Ovary (tissue), 9 donors: ENCODE results near the gene URM1. TPM values are rescaled to one million over a fixed set of nuclear protein-coding genes. Genes with fewer than 3 reads are reported as not detected.
"Not testable (repeated sequence)": the region's sequence is repeated elsewhere in the genome, so short reads cannot be mapped to it uniquely, and the experiment has no call there.

Experiments
- DNase-seq, 5 donors: peaks; one replicate each; pipeline ENCODE4 v3.0.0-alpha.2; 2019 to 2020
- H3K27ac ChIP-seq, 2 donors: fragments of 200-600 bp; one replicate each; pipeline versions ENCODE4 v1.5.1 to v1.8.0; 2019 to 2022
- H3K27me3 ChIP-seq: fragments of 200-600 bp; one replicate; pipeline ENCODE4 v1.8.0; 2022
- H3K36me3 ChIP-seq: fragments of 200-600 bp; sonication (generic); one replicate; pipeline ENCODE4 v1.5.1; 2019
- H3K4me1 ChIP-seq: one replicate; pipeline ENCODE4 v1.8.1; 2013; ENCODE audit warnings: mild to moderate bottlenecking, moderate library complexity; ENCODE audit not compliant: insufficient read depth
- H3K4me3 ChIP-seq: fragments of 200-600 bp; sonication (generic); one replicate; pipeline ENCODE4 v1.5.1; 2017
- H3K9me3 ChIP-seq, 2 donors: fragments of 200-600 bp in 1 of 2; sonication (generic) in 1 of 2; one replicate each; pipeline versions ENCODE4 v1.5.1 to v1.8.1; 2013 to 2019; ENCODE audit warnings: mild to moderate bottlenecking in 1 of 2, moderate library complexity in 1 of 2
- CTCF ChIP-seq, 3 donors: fragments of 450-650 bp in 2 of 3; fragments of 200-600 bp in 1 of 3; IDR thresholded peaks; one replicate each; pipeline versions ENCODE4 v1.5.1 to v1.8.0; 2016 to 2022; ENCODE audit warnings: antibody characterized with exemption in 3 of 3, mild to moderate bottlenecking in 1 of 3
- EP300 ChIP-seq: sonication (generic); formaldehyde crosslinking; IDR thresholded peaks from one replicate; pipeline ENCODE4 v1.6.1; 2017; ENCODE audit warnings: antibody characterized with exemption
- POLR2A ChIP-seq: fragments of 450-650 bp; IDR thresholded peaks from one replicate; pipeline ENCODE4 v1.6.1; 2017; ENCODE audit warnings: antibody characterized with exemption, mild to moderate bottlenecking, moderate library complexity
- WGBS, 3 donors: extraction: QIAGEN DNeasy Blood & Tissue Kit in 1 of 3; methylation state at CpG; one replicate each; pipeline versions ENCODE4 v1.1.5 to v1.1.7; 2013 to 2017; 5-methylcytosine and 5-hydroxymethylcytosine counted together
- intact Hi-C, 4 donors: fragments of 100-400 bp; cut with DNase I; formaldehyde crosslinking; loops; one replicate each; pipeline versions ENCODE4 v1.11.0 to v1.15.1; 2022 to 2023
- polyA plus RNA-seq, 2 donors: library from polyadenylated mRNA; stranded (reverse); fragments of 200-250 nt in 1 of 2; fragments of 350-450 nt in 1 of 2; fragmentation: Illumina TruSeq in 1 of 2; extraction: RNeasy Lipid Tissue Mini Kit (QIAGEN cat#74804) in 1 of 2; gene quantifications; one replicate each; pipeline ENCODE4 v1.2.3, GENCODE V29; 2013 to 2014
- total RNA-seq, 7 donors: library from RNA; depleted of rRNA in 2 of 7; stranded (reverse); fragments of >200 nt in 2 of 7; fragmentation: NEBNext Ultra II Directional in 3 of 7; extraction: Animal tissue kit (Norgen Biotek cat#: 25700) in 3 of 7; gene quantifications; one replicate each; pipeline versions ENCODE4 v1.1.0 to v1.2.4, GENCODE V29; 2016 to 2023
- donor health status: DM: no; HTN: no; CAD: no; lungs with moderate emphysema.
- donor health status: DM: no; HTN: no; CAD: no.
- donor health status: Bipolar disorder and iron deficiency.
- donor health status: DM: yes; HTN: yes; CAD: no.
- donor health status: DM: no; HTN: no; CAD: no.
- donor health status: DM: yes; HTN: yes; CAD: no.

Gene URM1
- total and polyA plus RNA-seq, 9 donors, result 20.5 to 51.4 (median 36.0) TPM

GRCh38 chr9:128420651-128421481, 49.7 kb downstream of the URM1 start, which contains the start of gene CERCAM:
TSS of gene CERCAM (plus strand) at chr9:128420857. CDS start at chr9:128420878, 21 bp downstream.
- intact Hi-C loops, result no loop called here
- WGBS, 3 donors, result 0 to 1% (median 1%) methylated on average over 23 to 59 of the region's 59 CpGs
- TF ChIP-seq POLR2A (no peak), EP300 (no peak), CTCF (IDR thresholded peaks at IDR 0.05) (no peak)
- H3K4me3 ChIP-seq, result peak within 1 kb of the TSS; percentile 98
- no peaks in the 10 kb centered on the region for H3K9me3 ChIP-seq
- peak within 1 kb of the TSS; percentile 53 to 82 for H3K27ac ChIP-seq
- H3K4me1 ChIP-seq, result peaks cover 10% of the 10 kb centered on the region
- H3K36me3 ChIP-seq, result no peaks in the 10 kb centered on the region
- H3K27me3 ChIP-seq, result no peaks in the 10 kb centered on the region
- peak; percentile 65 to 80 (median 76) for DNase-seq

GRCh38 chr9:128421482-128421996, 50.4 kb downstream of the URM1 start:
- intact Hi-C loops, result no loop called here
- 8 to 20% (median 17%) methylated on average over 11 of the region's 11 CpGs for WGBS, 3 donors
- Histone ChIP-seq H3K9me3 (no peaks in the 10 kb centered on the region), H3K4me1 (peaks cover 10% of the 10 kb centered on the region), H3K27me3 (no peaks in the 10 kb centered on the region), H3K36me3 (no peaks in the 10 kb centered on the region), H3K27ac (no peak overlapping the region), H3K4me3 (peak overlapping the region; percentile 98)
- TF ChIP-seq EP300 (no peak), POLR2A (no peak), CTCF (IDR thresholded peaks at IDR 0.05) (no peak)
- DNase-seq, result peak in 2 of 5 donors; percentile 47 to 52

GRCh38 chr9:128422022-128422782, 51.0 kb downstream of the URM1 start:
- H3K4me3 ChIP-seq, H3K27ac ChIP-seq, H3K27me3 ChIP-seq, H3K9me3 ChIP-seq, H3K36me3 ChIP-seq, DNase-seq, intact Hi-C loops, H3K4me1 ChIP-seq: not testable (repeated sequence)
- 89 to 93% (median 90%) methylated on average over 13 of the region's 13 CpGs for WGBS, 3 donors

GRCh38 chr9:128422783-128423150, 51.6 kb downstream of the URM1 start:
- Histone ChIP-seq H3K36me3 (no peaks in the 10 kb centered on the region), H3K4me3 (no peak overlapping the region), H3K27ac (no peak overlapping the region), H3K9me3 (no peaks in the 10 kb centered on the region), H3K4me1 (peaks cover 10% of the 10 kb centered on the region), H3K27me3 (no peaks in the 10 kb centered on the region)
- intact Hi-C loops, result no loop called here
- TF ChIP-seq EP300, result no peak
- no peak for TF ChIP-seq POLR2A
- no peak for DNase-seq
- WGBS, 3 donors, result 91 to 95% (median 93%) methylated on average over 5 of the region's 5 CpGs

GRCh38 chr9:128423356-128423755, 52.2 kb downstream of the URM1 start:
- intact Hi-C loops, H3K36me3 ChIP-seq, H3K27ac ChIP-seq, DNase-seq, H3K4me3 ChIP-seq, H3K4me1 ChIP-seq, H3K9me3 ChIP-seq, H3K27me3 ChIP-seq: not testable (repeated sequence)
- WGBS, 3 donors, result 79 to 87% (median 82%) methylated on average over 6 of the region's 6 CpGs
